GM21526 (cell line): ENCODE results near the gene VTN.

Experiments
- ATAC-seq: cut with Tn5 transposase; IDR thresholded peaks from one replicate; pipeline ENCODE4 v1.9.1; 2021; ENCODE audit warnings: moderate library complexity; ENCODE audit not compliant: unreplicated experiment, low FRiP score

VTN gene

GRCh38 chr17:28327031-28327607 lies 43.0 kb downstream of the VTN start:
- ATAC-seq = no peak

GRCh38 chr17:28326114-28326513 lies 44.0 kb downstream of the VTN start:
- ATAC-seq = no peak

- ATAC-seq = no peak
Measured at GRCh38 chr17:28325211-28325610, 44.9 kb downstream of the VTN start.

- ATAC-seq = no peak
Measured at GRCh38 chr17:28324781-28325180, 45.3 kb downstream of the VTN start.

- ATAC-seq = no peak
Measured at GRCh38 chr17:28324267-28324745, 45.8 kb downstream of the VTN start.

GRCh38 chr17:28320215-28321061 lies 49.7 kb downstream of the VTN start:
- no peak for ATAC-seq

- ATAC-seq = no peak
Measured at GRCh38 chr17:28319598-28319935, 50.5 kb downstream of the VTN start.

GRCh38 chr17:28318759-28319597 lies 51.1 kb downstream of the VTN start, which contains the start of gene TMEM97:
TSS of gene TMEM97 (plus strand) at chr17:28319200. CDS start at chr17:28319240, 40 bp downstream.
- ATAC-seq = peak; percentile 86

GRCh38 chr17:28317966-28318758 lies 51.9 kb downstream of the VTN start:
- ATAC-seq = peak; percentile 15
